K562 (cell line): ENCODE data around the gene SRGN. TPM values are rescaled to one million over a fixed set of nuclear protein-coding genes. Genes with fewer than 3 reads are reported as not detected.

Experiments used
- CHD4 ChIP-seq: fragments of 200-600 bp; sonication (generic); IDR thresholded peaks from 3 replicates; pipeline ENCODE4 v1.6.1; 2012; ENCODE audit warnings: low read depth, mild to moderate bottlenecking, mixed read lengths, low read length, inconsistent platforms; ENCODE audit not compliant: insufficient read depth, insufficient replicate concordance, poor library complexity, severe bottlenecking
- ETV6 ChIP-seq, 3 experiments: fragments of 150-350 bp in 1 of 3; sonication (generic) in 1 of 3; formaldehyde crosslinking in 1 of 3; IDR thresholded peaks; 2 replicates each; pipeline versions ENCODE4 v1.6.1 to v1.8.0; 2014 to 2022; ENCODE audit warnings: borderline replicate concordance in 2 of 3, low read depth in 2 of 3, antibody characterized with exemption in 1 of 3, low read length in 1 of 3, mild to moderate bottlenecking in 1 of 3, missing genetic modification reagents in 1 of 3
- HCFC1 ChIP-seq: IDR thresholded peaks from 2 replicates; pipeline ENCODE4 v1.6.1; 2012; ENCODE audit warnings: low read depth, low read length, improper control_type of control experiment
- HINFP ChIP-seq: fragments of 450-650 bp; conservative IDR thresholded peaks from 2 replicates; pipeline ENCODE4 v1.6.1; 2016; ENCODE audit warnings: missing genetic modification characterization, low read depth, mild to moderate bottlenecking, control low read depth, missing compliant biosample characterization
- HMGXB4 ChIP-seq: sonication (generic); formaldehyde crosslinking; IDR thresholded peaks from 2 replicates; pipeline ENCODE4 v1.8.1; 2023; ENCODE audit warnings: mild to moderate bottlenecking, missing genetic modification reagents
- KLF10 ChIP-seq: fragments of 250-450 bp; sonication (Bioruptor Pico); IDR thresholded peaks from 2 replicates; pipeline ENCODE4 v1.6.1; 2021; ENCODE audit warnings: matching md5 sums
- MAFG ChIP-seq: fragments of 450-650 bp; conservative IDR thresholded peaks from 2 replicates; pipeline ENCODE4 v1.6.1; 2016; ENCODE audit warnings: missing genetic modification characterization, missing compliant biosample characterization
- MLLT1 ChIP-seq, 2 experiments: fragments of 450-650 bp; IDR thresholded peaks; 2 replicates each; pipeline ENCODE4 v1.6.1; 2016
- NFIC ChIP-seq: fragments of 450-650 bp; IDR thresholded peaks from 2 replicates; pipeline ENCODE4 v1.6.1; 2017; ENCODE audit warnings: mild to moderate bottlenecking, inconsistent platforms
- NFXL1 ChIP-seq: fragments of 450-650 bp; formaldehyde crosslinking; IDR thresholded peaks from 2 replicates; pipeline ENCODE4 v1.4.0; 2021; ENCODE audit warnings: mild to moderate bottlenecking
- NR2C1 ChIP-seq, 2 experiments: fragments of 450-650 bp; IDR thresholded peaks; 2 replicates each; pipeline ENCODE4 v1.6.1; 2017; ENCODE audit warnings: mild to moderate bottlenecking in 2 of 2, antibody characterized with exemption in 1 of 2, inconsistent platforms in 1 of 2, missing compliant biosample characterization in 1 of 2, missing genetic modification characterization in 1 of 2
- PPARD ChIP-seq: fragments of 250-450 bp; sonication (Bioruptor Pico); IDR thresholded peaks from 2 replicates; pipeline ENCODE4 v1.8.0; 2022; ENCODE audit warnings: inconsistent platforms, mild to moderate bottlenecking, moderate library complexity
- RBM22 ChIP-seq: fragments of 200-400 bp; formaldehyde crosslinking; IDR thresholded peaks from 2 replicates; pipeline ENCODE4 v1.6.1; 2018; ENCODE audit warnings: low read length, low read depth; ENCODE audit not compliant: poor library complexity, severe bottlenecking
- RBM25 ChIP-seq: fragments of 200-400 bp; formaldehyde crosslinking; IDR thresholded peaks from 2 replicates; pipeline ENCODE4 v1.6.1; 2018; ENCODE audit warnings: low read length, low read depth, moderate library complexity; ENCODE audit not compliant: severe bottlenecking
- RBM39 ChIP-seq: fragments of 200-400 bp; formaldehyde crosslinking; optimal IDR thresholded peaks from 2 replicates; pipeline ENCODE3; 2018; ENCODE audit warnings: low read depth, low read length
- SMAD1 ChIP-seq: fragments of 150-350 bp; IDR thresholded peaks from 2 replicates; pipeline ENCODE4 v1.6.1; 2014; ENCODE audit warnings: low read length, low read depth; ENCODE audit not compliant: partially characterized antibody
- SMARCA4 ChIP-seq: fragments of 450-650 bp; IDR thresholded peaks from 2 replicates; pipeline ENCODE4 v1.6.1; 2016
- ZBTB5 ChIP-seq: fragments of 450-650 bp; IDR thresholded peaks from 2 replicates; pipeline ENCODE4 v1.6.1; 2017; ENCODE audit warnings: antibody characterized with exemption
- ZNF232 ChIP-seq: sonication (generic); formaldehyde crosslinking; IDR thresholded peaks from 2 replicates; pipeline ENCODE4 v1.8.0; 2022; ENCODE audit warnings: mild to moderate bottlenecking, missing genetic modification reagents
- ZNF24 ChIP-seq: fragments of 450-650 bp; IDR thresholded peaks from 2 replicates; pipeline ENCODE4 v1.6.1; 2016
- polyA plus RNA-seq, 8 experiments: library from polyadenylated mRNA; depleted of rRNA in 4 of 8; stranded (reverse) in 5 of 8; unstranded in 3 of 8; fragments of >200 nt; fragmentation: Nextera tagmentation in 2 of 8; fragmentation: Illumina TruSeq in 1 of 8; extraction: Ambion mirVana in 2 of 8; extraction: Trizol in 1 of 8; gene quantifications; 2 replicates each; pipeline versions ENCODE4 v1.2.1 to v1.2.3, GENCODE V29; 2011 to 2014; ENCODE audit warnings: inconsistent platforms in 1 of 8, missing spikeins in 1 of 8
- total RNA-seq, 7 experiments: library from RNA; depleted of rRNA in 6 of 7; stranded (reverse); fragments of >200 nt in 6 of 7; fragmentation: Illumina TruSeq in 2 of 7; extraction: Trizol in 2 of 7; gene quantifications; 2 replicates each; pipeline versions ENCODE4 v1.2.1 to v1.2.3, GENCODE V29; 2011 to 2021; ENCODE audit warnings: low replicate concordance in 1 of 7

The SRGN gene
- total and polyA plus RNA-seq, 9 of the 15 experiments (the other 6 are each of a cell fraction or from before 2014, with no cell fraction given) = 136 to 304 (median 180) TPM

GRCh38 chr10:69123747-69124562, 36.1 kb downstream of the SRGN start, which contains the start of gene VPS26A (continued):
- TF ChIP-seq KLF10 (no peak), ZBTB5 (no peak), RBM22 (no peak), RBM39 (no peak), SMARCA4 (peak; percentile 64; the same call in 1 of the 2 replicates), HMGXB4 (peak; percentile 87; the same call in 1 of the 2 replicates), SMAD1 (peak; percentile 84), NR2C1 (IDR thresholded peaks at IDR 0.05) (peak; percentile 73; the same call in 1 of the 2 replicates), NR2C1 (tag; IDR thresholded peaks at IDR 0.05) (no peak), MAFG (no peak), MLLT1 (IDR thresholded peaks at IDR 0.05) (no peak; a peak in 1 of 4 replicates), ZNF24 (peak; percentile 40; the same call in 1 of the 2 replicates), ZNF232 (CRISPR knock-in tag) (no peak), HCFC1 (peak; percentile 67), CHD4 (no peak), RBM25 (no peak), NFIC (0 out of 2 replicates have a peak, but pooled peaks have one; percentile 32), NFXL1 (CRISPR knock-in tag) (no peak), HINFP (tag) (no peak), ETV6 (IDR thresholded peaks at IDR 0.05; ENCODE audit: borderline replicate concordance in 1 of 2, low read depth in 2 of 2, low read length in 1 of 2) (0 out of 4 replicates have a peak, but pooled peaks of 1 of the 2 experiments have one; percentile 8), ETV6 (CRISPR knock-in tag; IDR thresholded peaks at IDR 0.05; ENCODE audit: borderline replicate concordance) (no peak), PPARD (CRISPR knock-in tag) (0 out of 2 replicates have a peak, but pooled peaks have one; percentile 17)
